ENCODE results near the gene ARF1. TPM values are rescaled to one million over a fixed set of nuclear protein-coding genes. Genes with fewer than 3 reads are reported as not detected.

Gene ARF1
- total RNA-seq, 4 donors from 2014 or later: 284 to 385 (median 362) TPM

- Histone ChIP-seq H3K27ac (no peak overlapping the region), H3K36me3 (no peaks in the 10 kb centered on the region)
- WGBS: 47% methylated on average over 5 of the region's 5 CpGs
These were observed 38.5 kb downstream of the ARF1 start for GRCh38 chr1:228120857-228121489.

GRCh38 chr1:228122921-228123441 lies 40.5 kb downstream of the ARF1 start:
- no peaks in the 10 kb centered on the region for H3K9me3 ChIP-seq
- WGBS: 70% methylated on average over 1 of the region's 1 CpG
- H3K4me1 ChIP-seq: peaks cover 16% of the 10 kb centered on the region
- peak in 1 of 2 donors; percentile 7 for DNase-seq (ENCODE audit: low spot score in 2 of 2)
- H3K4me3 ChIP-seq: no peak overlapping the region
- TF ChIP-seq EP300 (IDR thresholded peaks at IDR 0.05) (no peak), CTCF (IDR thresholded peaks at IDR 0.05) (no peak), POLR2A (IDR thresholded peaks at IDR 0.05) (no peak), POLR2AphosphoS5 (IDR thresholded peaks at IDR 0.05) (no peak)
- H3K27me3 ChIP-seq: no peaks in the 10 kb centered on the region
- H3K36me3 ChIP-seq: no peaks in the 10 kb centered on the region
- H3K27ac ChIP-seq: no peak overlapping the region

More at GRCh38 chr1:228120857-228121489, 38.5 kb downstream of the ARF1 start:
- Histone ChIP-seq H3K9me3 (no peaks in the 10 kb centered on the region), H3K27me3 (no peaks in the 10 kb centered on the region), H3K4me3 (no peak overlapping the region), H3K4me1 (peaks cover 16% of the 10 kb centered on the region)
- TF ChIP-seq EP300 (IDR thresholded peaks at IDR 0.05) (no peak), POLR2AphosphoS5 (IDR thresholded peaks at IDR 0.05) (no peak), POLR2A (IDR thresholded peaks at IDR 0.05) (no peak), CTCF (IDR thresholded peaks at IDR 0.05) (no peak)
- DNase-seq (ENCODE audit: low spot score in 2 of 2): peak in 1 of 2 donors; percentile 3

- WGBS: 80% methylated on average over 2 of the region's 2 CpGs
- Histone ChIP-seq H3K4me3 (no peak overlapping the region), H3K4me1 (peaks cover 16% of the 10 kb centered on the region), H3K9me3 (no peaks in the 10 kb centered on the region), H3K27ac (no peak overlapping the region), H3K27me3 (no peaks in the 10 kb centered on the region), H3K36me3 (no peaks in the 10 kb centered on the region)
- peak in 1 of 2 donors; percentile 3 for DNase-seq (ENCODE audit: low spot score in 2 of 2)
- no peak for TF ChIP-seq POLR2AphosphoS5 (IDR thresholded peaks at IDR 0.05)
- no peak for TF ChIP-seq EP300 (IDR thresholded peaks at IDR 0.05)
- no peak for TF ChIP-seq POLR2A (IDR thresholded peaks at IDR 0.05)
- TF ChIP-seq CTCF (IDR thresholded peaks at IDR 0.05): no peak
These were observed 41.0 kb downstream of the ARF1 start for GRCh38 chr1:228123505-228123904.

GRCh38 chr1:228125185-228125584 lies 42.7 kb downstream of the ARF1 start:
- no peaks in the 10 kb centered on the region for H3K27me3 ChIP-seq
- H3K4me3 ChIP-seq: no peak overlapping the region
- TF ChIP-seq POLR2AphosphoS5 (IDR thresholded peaks at IDR 0.05) (no peak), POLR2A (IDR thresholded peaks at IDR 0.05) (no peak), CTCF (IDR thresholded peaks at IDR 0.05) (no peak), EP300 (IDR thresholded peaks at IDR 0.05) (no peak)
- DNase-seq (ENCODE audit: low spot score in 2 of 2): peak in 1 of 2 donors; percentile 0
- no peak overlapping the region for H3K27ac ChIP-seq
- peaks cover 11% of the 10 kb centered on the region for H3K4me1 ChIP-seq
- WGBS: 82% methylated on average over 5 of the region's 5 CpGs
- H3K9me3 ChIP-seq: no peaks in the 10 kb centered on the region
- no peaks in the 10 kb centered on the region for H3K36me3 ChIP-seq

- Histone ChIP-seq H3K4me3 (no peak overlapping the region), H3K9me3 (no peaks in the 10 kb centered on the region), H3K4me1 (peaks cover 15% of the 10 kb centered on the region), H3K27ac (no peak overlapping the region), H3K27me3 (no peaks in the 10 kb centered on the region), H3K36me3 (no peaks in the 10 kb centered on the region)
- TF ChIP-seq POLR2A (IDR thresholded peaks at IDR 0.05) (no peak), POLR2AphosphoS5 (IDR thresholded peaks at IDR 0.05) (no peak), CTCF (IDR thresholded peaks at IDR 0.05) (no peak), EP300 (IDR thresholded peaks at IDR 0.05) (no peak)
- WGBS: 73% methylated on average over 2 of the region's 2 CpGs
- no peak for DNase-seq (ENCODE audit: low spot score in 2 of 2)
These were observed 49.3 kb downstream of the ARF1 start for GRCh38 chr1:228131766-228132165.

All from suprapubic skin (tissue), 4 donors.